HepG2 (cell line): ENCODE data around the gene QSOX1. TPM values are rescaled to one million over a fixed set of nuclear protein-coding genes. Genes with fewer than 3 reads are reported as not detected.

Source experiments
- ATAC-seq: fragments of 200-7000 bp; cut with Tn5 transposase; 3 replicates; pipeline ENCODE4 v1.9.1; 2020; ENCODE audit warnings: mild to moderate bottlenecking, moderate library complexity
- BruUV-seq: library from RNA; stranded (reverse); fragments of 400-500 nt; replicated peaks from 2 replicates; lab custom pipeline; 2021; lab: Mats Ljungman, UMichigan
- CTCF ChIA-PET: fragments of 300-600 bp; formaldehyde crosslinking; extraction: SDS; loops from one replicate; lab custom pipeline; 2021; ENCODE audit warnings: low total read pairs, inconsistent platforms, low intra/inter-chr PET ratio; lab: Yijun Ruan, JAX
- POLR2A ChIA-PET: fragments of 350-600 bp; sonication (Branson Sonifier 250); formaldehyde crosslinking; loops from one replicate; lab custom pipeline; 2020; ENCODE audit warnings: antibody characterized with exemption, inconsistent platforms; lab: Yijun Ruan, JAX
- DNase-seq: peaks from one replicate; pipeline ENCODE4 v3.0.0-alpha.2; 2015; ENCODE audit warnings: low spot score
- FAIRE-seq: peaks from 3 replicates; lab custom pipeline; 2011; peaks lifted over from hg19 to GRCh38; lab: Jason Lieb, UNC
- H2AFZ ChIP-seq: one replicate; pipeline ENCODE4 v1.6.1; 2011; ENCODE audit warnings: low read length, inconsistent platforms
- H3K27ac ChIP-seq: fragments of 300-600 bp; 3 replicates; pipeline ENCODE4 v1.8.0; 2011; ENCODE audit warnings: mixed run types, mild to moderate bottlenecking, mixed read lengths, low read length, inconsistent platforms; ENCODE audit not compliant: insufficient read depth; ENCODE audit errors: extremely low read length
- H3K27me3 ChIP-seq, 2 experiments: fragments of 200-600 bp in 1 of 2; 2 replicates in 1 of 2; 3 replicates in 1 of 2; pipeline versions ENCODE4 v1.6.0 to v1.8.0; 2011; ENCODE audit warnings: low read length in 2 of 2, mild to moderate bottlenecking in 2 of 2, moderate library complexity in 2 of 2, inconsistent platforms in 1 of 2; ENCODE audit not compliant: insufficient read depth in 2 of 2, control insufficient read depth in 1 of 2
- H3K36me3 ChIP-seq, 2 experiments: fragments of 200-600 bp in 1 of 2; replicated peaks in 1 of 2; 2 replicates in 1 of 2; 3 replicates in 1 of 2; pipeline versions ENCODE4 v1.5.1 to v1.8.0; 2011; ENCODE audit warnings: low read length in 2 of 2, inconsistent platforms in 1 of 2; ENCODE audit not compliant: insufficient read depth in 2 of 2, control insufficient read depth in 1 of 2
- H3K4me1 ChIP-seq: 2 replicates; pipeline ENCODE4 v1.5.1; 2012; ENCODE audit warnings: low read length, inconsistent platforms; ENCODE audit not compliant: insufficient read depth
- H3K4me2 ChIP-seq: 2 replicates; pipeline ENCODE4 v1.6.0; 2011; ENCODE audit warnings: low read depth, low read length, inconsistent platforms
- H3K4me3 ChIP-seq, 3 experiments: fragments of 200-600 bp in 1 of 3; sonication (generic), shearing (Covaris generic) in 1 of 3; replicated peaks in 1 of 3; 2 replicates each; pipeline ENCODE4 v1.5.1; 2011 to 2016; ENCODE audit warnings: low read length in 3 of 3, inconsistent platforms in 2 of 3, low read depth in 2 of 3, mild to moderate bottlenecking in 2 of 3, control low read depth in 1 of 3, mixed read lengths in 1 of 3; ENCODE audit not compliant: insufficient read depth in 1 of 3
- H3K79me2 ChIP-seq: one replicate; pipeline ENCODE4 v1.6.1; 2011; ENCODE audit warnings: low read length, inconsistent platforms; ENCODE audit not compliant: insufficient read depth
- H3K9ac ChIP-seq: 2 replicates; pipeline ENCODE4 v1.6.0; 2011; ENCODE audit warnings: mild to moderate bottlenecking, low read depth, low read length, inconsistent platforms; ENCODE audit not compliant: insufficient read depth
- H3K9me3 ChIP-seq: 2 replicates; pipeline ENCODE4 v1.5.1; 2012; ENCODE audit warnings: mild to moderate bottlenecking, low read length
- H4K20me1 ChIP-seq: 2 replicates; pipeline ENCODE4 v1.6.0; 2011; ENCODE audit warnings: inconsistent platforms, mild to moderate bottlenecking, low read length, moderate library complexity; ENCODE audit not compliant: insufficient read depth
- AGO2 ChIP-seq: fragments of 200-400 bp; formaldehyde crosslinking; optimal IDR thresholded peaks from 2 replicates; pipeline ENCODE3; 2017; ENCODE audit warnings: mild to moderate bottlenecking, low read depth, low read length, moderate library complexity
- CBX2 ChIP-seq, 2 experiments: fragments of 200-600 bp in 1 of 2; sonication (generic); formaldehyde crosslinking in 1 of 2; IDR thresholded peaks; 2 replicates each; pipeline versions ENCODE4 v1.7.0 to v1.8.1; 2018 to 2022; ENCODE audit warnings: low read depth in 2 of 2, low read length in 1 of 2, mild to moderate bottlenecking in 1 of 2, missing genetic modification reagents in 1 of 2
- CEBPG ChIP-seq: IDR thresholded peaks from 2 replicates; pipeline ENCODE4 v1.6.1; 2016
- ESRRA ChIP-seq: sonication (generic); formaldehyde crosslinking; IDR thresholded peaks from 2 replicates; pipeline ENCODE4 v1.5.1; 2020; ENCODE audit warnings: mild to moderate bottlenecking, low read depth, missing genetic modification reagents
- FOXO1 ChIP-seq: sonication (generic); formaldehyde crosslinking; IDR thresholded peaks from 2 replicates; pipeline ENCODE4 v1.4.0; 2020; ENCODE audit warnings: missing genetic modification reagents
- KLF12 ChIP-seq: sonication (generic); formaldehyde crosslinking; IDR thresholded peaks from 2 replicates; pipeline ENCODE4 v1.4.0; 2020; ENCODE audit warnings: missing genetic modification reagents, borderline replicate concordance
- TEAD3 ChIP-seq: optimal IDR thresholded peaks from 2 replicates; pipeline ENCODE3; 2016; ENCODE audit warnings: borderline replicate concordance
- WIZ ChIP-seq: sonication (generic); formaldehyde crosslinking; IDR thresholded peaks from 2 replicates; pipeline ENCODE4 v1.5.1; 2020; ENCODE audit warnings: mild to moderate bottlenecking, missing genetic modification reagents
- ZC3H4 ChIP-seq: sonication (generic); formaldehyde crosslinking; IDR thresholded peaks from 2 replicates; pipeline ENCODE4 v1.4.0; 2020; ENCODE audit warnings: missing genetic modification reagents, borderline replicate concordance
- ZNF614 ChIP-seq: IDR thresholded peaks from 2 replicates; pipeline ENCODE4 v1.6.1; 2018; ENCODE audit warnings: missing biosample characterization, missing genetic modification reagents, inconsistent platforms, borderline replicate concordance
- WGBS: methylation state at CpG from one replicate; pipeline ENCODE4 v1.1.6; 2017; ENCODE audit warnings: low lambda C conversion rate; 5-methylcytosine and 5-hydroxymethylcytosine counted together
- in situ Hi-C: cut with HindIII; loops from 2 replicates; pipeline ENCODE4 v1.10.0; 2017; ENCODE audit warnings: low pct_unique_long_range_greater_than_20kb; ENCODE audit not compliant: extremely low pct_ligation_motif_present
- intact Hi-C: fragments of 100-400 bp; cut with micrococcal nuclease; formaldehyde crosslinking; loops from one replicate; pipeline ENCODE4 v1.10.0; 2022; ENCODE audit not compliant: unreplicated experiment
- polyA plus RNA-seq, 8 experiments: library from polyadenylated mRNA; depleted of rRNA in 3 of 8; stranded (reverse) in 7 of 8; unstranded in 1 of 8; fragments of >200 nt; fragmentation: Illumina TruSeq in 4 of 8; extraction: Trizol in 4 of 8; gene quantifications; 2 replicates each; pipeline versions ENCODE4 v1.2.1 to v1.2.3, GENCODE V29; 2011 to 2016; ENCODE audit warnings: low read depth in 4 of 8, missing spikeins in 1 of 8, mixed read lengths in 1 of 8; ENCODE audit not compliant: insufficient read depth in 1 of 8
- total RNA-seq, 5 experiments: library from RNA; depleted of rRNA; stranded (reverse); fragments of >200 nt; fragmentation: Illumina TruSeq; extraction: Trizol; gene quantifications; 2 replicates each; pipeline ENCODE4 v1.2.3, GENCODE V29; 2016; ENCODE audit warnings: low read depth in 1 of 5

The QSOX1 gene
- total and polyA plus RNA-seq, 2 of the 13 experiments (the other 11 are each of a cell fraction or from before 2014, with no cell fraction given): 6.8 to 40.2 TPM

- Histone ChIP-seq H3K9ac (no peak overlapping the region), H3K9me3 (no peaks in the 10 kb centered on the region), H3K4me3 (no peak overlapping the region), H2AFZ (no peak overlapping the region), H4K20me1 (no peaks in the 10 kb centered on the region), H3K27me3 (peaks cover 0 to 5% of the 10 kb centered on the region in 2 experiments; a peak in 2 of 5 replicates), H3K79me2 (no peaks in the 10 kb centered on the region), H3K36me3 (no peaks in the 10 kb centered on the region), H3K4me2 (no peak overlapping the region), H3K4me1 (peaks cover 4% of the 10 kb centered on the region; the same call in 1 of the 2 replicates), H3K27ac (no peak overlapping the region)
- no TSS peak for BruUV-seq
- ChIA-PET POLR2A (no interaction called here), CTCF (no interaction called here)
- in situ Hi-C loops (no loop called here), intact Hi-C loops (no loop called here)
- WGBS: 60% methylated on average over 2 of the region's 5 CpGs
- ATAC-seq (no peak), DNase-seq (no peak), FAIRE-seq (no peak)
- peak; percentile 55 for TF ChIP-seq AGO2
- no peak for TF ChIP-seq ZC3H4
Measured at GRCh38 chr1:180198611-180199010, 43.9 kb downstream of the QSOX1 start.

- Histone ChIP-seq H4K20me1 (no peaks in the 10 kb centered on the region), H3K4me3 (no peak overlapping the region), H3K9me3 (no peaks in the 10 kb centered on the region), H3K4me2 (no peak overlapping the region), H2AFZ (no peak overlapping the region), H3K27me3 (peaks cover 0 to 5% of the 10 kb centered on the region in 2 experiments; a peak in 2 of 5 replicates), H3K4me1 (no peaks in the 10 kb centered on the region), H3K27ac (no peak overlapping the region), H3K79me2 (no peaks in the 10 kb centered on the region), H3K9ac (no peak overlapping the region), H3K36me3 (no peaks in the 10 kb centered on the region)
- ATAC-seq: no peak
- 59% methylated on average over 6 of the region's 12 CpGs for WGBS
- FAIRE-seq: no peak
- intact Hi-C loops (no loop called here), in situ Hi-C loops (no loop called here)
- no peak for DNase-seq
- BruUV-seq: no TSS peak
- CTCF ChIA-PET: no interaction called here
- POLR2A ChIA-PET: no interaction called here
- no peak for TF ChIP-seq KLF12 (CRISPR knock-in tag)
- no peak for TF ChIP-seq CBX2 (IDR thresholded peaks at IDR 0.05; ENCODE audit: low read depth, low read length)
- no peak for TF ChIP-seq CBX2 (CRISPR knock-in tag; IDR thresholded peaks at IDR 0.05; ENCODE audit: low read depth)
- TF ChIP-seq WIZ (CRISPR knock-in tag): no peak
- no peak for TF ChIP-seq ZNF614 (CRISPR knock-in tag)
- no peak for TF ChIP-seq ESRRA
- TF ChIP-seq TEAD3: no peak
- TF ChIP-seq FOXO1 (CRISPR knock-in tag): no peak
- TF ChIP-seq CEBPG (CRISPR knock-in tag): no peak
Measured at GRCh38 chr1:180199018-180199417, 44.3 kb downstream of the QSOX1 start.
